ENCODE data around the gene METTL25. TPM values are rescaled to one million over a fixed set of nuclear protein-coding genes. Genes with fewer than 3 reads are reported as not detected.

METTL25 gene
- total RNA-seq, 1 donor from 2014 or later, result 8.9 TPM

GRCh38 chr12:82523996-82524395 lies 165.7 kb downstream of the METTL25 start:
- Mint-ChIP-seq H3K4me3 (ENCODE audit: unreplicated experiment) (no peak overlapping the region), H3K36me3 (ENCODE audit: low read depth) (no peaks in the 10 kb centered on the region), H3K27ac (ENCODE audit: unreplicated experiment) (peak overlapping the region; percentile 24), H3K9me3 (ENCODE audit: low read depth) (no peaks in the 10 kb centered on the region), H3K4me1 (ENCODE audit: low read depth) (no peaks in the 10 kb centered on the region), H3K27me3 (ENCODE audit: low read depth) (peaks cover 15% of the 10 kb centered on the region)
- DNase-seq (ENCODE audit: low spot score), result no peak
- TF ChIP-seq, protein P1, sequence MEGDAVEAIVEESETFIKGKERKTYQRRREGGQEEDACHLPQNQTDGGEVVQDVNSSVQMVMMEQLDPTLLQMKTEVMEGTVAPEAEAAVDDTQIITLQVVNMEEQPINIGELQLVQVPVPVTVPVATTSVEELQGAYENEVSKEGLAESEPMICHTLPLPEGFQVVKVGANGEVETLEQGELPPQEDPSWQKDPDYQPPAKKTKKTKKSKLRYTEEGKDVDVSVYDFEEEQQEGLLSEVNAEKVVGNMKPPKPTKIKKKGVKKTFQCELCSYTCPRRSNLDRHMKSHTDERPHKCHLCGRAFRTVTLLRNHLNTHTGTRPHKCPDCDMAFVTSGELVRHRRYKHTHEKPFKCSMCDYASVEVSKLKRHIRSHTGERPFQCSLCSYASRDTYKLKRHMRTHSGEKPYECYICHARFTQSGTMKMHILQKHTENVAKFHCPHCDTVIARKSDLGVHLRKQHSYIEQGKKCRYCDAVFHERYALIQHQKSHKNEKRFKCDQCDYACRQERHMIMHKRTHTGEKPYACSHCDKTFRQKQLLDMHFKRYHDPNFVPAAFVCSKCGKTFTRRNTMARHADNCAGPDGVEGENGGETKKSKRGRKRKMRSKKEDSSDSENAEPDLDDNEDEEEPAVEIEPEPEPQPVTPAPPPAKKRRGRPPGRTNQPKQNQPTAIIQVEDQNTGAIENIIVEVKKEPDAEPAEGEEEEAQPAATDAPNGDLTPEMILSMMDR (IDR thresholded peaks at IDR 0.05), result no peak

DNA sequence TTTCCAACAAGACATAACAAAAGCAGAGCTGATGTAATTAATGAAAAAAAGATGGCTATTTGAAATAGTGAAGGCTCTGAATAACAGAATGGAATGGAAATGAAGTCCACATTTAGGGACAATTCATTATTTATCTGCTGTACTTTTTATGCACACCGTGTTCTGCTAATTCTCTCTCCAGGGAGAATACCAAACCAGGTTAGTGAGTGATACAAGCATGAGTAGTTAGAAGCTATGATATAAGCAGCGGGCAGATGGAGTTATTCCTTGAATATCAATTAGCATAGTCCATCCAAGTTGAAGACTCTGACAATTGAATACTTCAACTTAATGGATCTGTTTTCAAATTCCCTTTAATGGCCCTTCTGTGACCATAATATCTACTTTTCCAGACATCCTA lies 166.3 kb downstream of the METTL25 start:
- Mint-ChIP-seq H3K4me1 (ENCODE audit: low read depth) (no peaks in the 10 kb centered on the region), H3K4me3 (ENCODE audit: unreplicated experiment) (no peak overlapping the region), H3K27me3 (ENCODE audit: low read depth) (peaks cover 16% of the 10 kb centered on the region), H3K9me3 (ENCODE audit: low read depth) (no peaks in the 10 kb centered on the region), H3K36me3 (ENCODE audit: low read depth) (no peaks in the 10 kb centered on the region), H3K27ac (ENCODE audit: unreplicated experiment) (no peak overlapping the region)
- TF ChIP-seq, protein P1 (IDR thresholded peaks at IDR 0.05), result no peak
- no peak for DNase-seq (ENCODE audit: low spot score)

DNA sequence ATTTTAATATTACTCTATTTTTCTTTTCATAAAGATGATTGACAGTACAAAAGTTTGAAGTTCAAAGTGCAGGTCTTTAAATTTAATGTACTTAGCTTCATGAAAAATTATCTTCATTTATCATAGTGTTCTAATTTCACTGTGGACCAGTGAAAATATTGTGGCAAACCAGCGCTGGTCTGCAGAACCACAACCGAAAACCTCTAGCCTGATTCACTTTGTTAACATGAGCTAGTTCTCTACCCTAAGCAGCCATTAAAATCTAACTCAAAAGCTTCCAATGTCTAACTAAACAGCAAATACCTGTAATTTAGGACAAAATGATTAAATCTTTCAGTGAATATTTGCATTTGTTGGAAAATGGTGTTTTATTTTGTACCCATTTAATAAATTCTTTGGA lies 167.3 kb downstream of the METTL25 start:
- H3K4me1 Mint-ChIP-seq (ENCODE audit: low read depth), result no peaks in the 10 kb centered on the region
- TF ChIP-seq, protein P1 (IDR thresholded peaks at IDR 0.05), result no peak
- H3K27me3 Mint-ChIP-seq (ENCODE audit: low read depth), result peaks cover 24% of the 10 kb centered on the region
- H3K4me3 Mint-ChIP-seq (ENCODE audit: unreplicated experiment), result no peak overlapping the region
- DNase-seq (ENCODE audit: low spot score), result no peak
- no peaks in the 10 kb centered on the region for H3K36me3 Mint-ChIP-seq (ENCODE audit: low read depth)
- no peaks in the 10 kb centered on the region for H3K9me3 Mint-ChIP-seq (ENCODE audit: low read depth)
- no peak overlapping the region for H3K27ac Mint-ChIP-seq (ENCODE audit: unreplicated experiment)

DNA sequence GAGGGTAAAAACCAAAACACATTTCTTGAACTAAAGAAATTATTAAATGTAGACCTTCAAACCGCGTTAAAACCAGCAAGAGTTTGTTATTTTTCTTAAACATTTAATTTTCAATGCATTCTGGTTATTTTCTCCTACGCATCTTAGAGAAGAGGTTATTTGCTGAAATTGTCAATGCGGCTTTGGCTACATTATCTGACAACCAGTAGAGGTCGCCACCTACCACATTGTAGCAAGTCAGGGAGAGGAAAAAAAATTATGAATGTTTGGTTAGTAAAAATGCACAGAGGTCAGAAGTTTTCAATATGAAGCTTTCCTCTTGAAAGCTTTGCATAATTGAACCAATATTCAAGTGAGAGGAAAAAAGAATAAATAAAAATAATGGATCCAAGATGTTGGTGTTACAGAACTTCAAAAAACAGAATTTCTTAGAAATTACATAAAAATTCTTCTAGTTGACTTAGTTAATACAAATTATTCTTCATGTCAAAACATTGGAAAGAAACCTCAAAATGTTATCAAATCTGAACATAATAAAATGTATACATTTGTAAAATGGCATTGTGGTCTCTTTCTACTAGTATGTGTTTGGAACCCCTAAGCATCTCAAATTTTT lies 168.9 kb downstream of the METTL25 start:
- H3K27ac Mint-ChIP-seq (ENCODE audit: unreplicated experiment), result no peak overlapping the region
- no peaks in the 10 kb centered on the region for H3K36me3 Mint-ChIP-seq (ENCODE audit: low read depth)
- no peaks in the 10 kb centered on the region for H3K9me3 Mint-ChIP-seq (ENCODE audit: low read depth)
- DNase-seq (ENCODE audit: low spot score), result no peak
- H3K4me3 Mint-ChIP-seq (ENCODE audit: unreplicated experiment), result no peak overlapping the region
- peaks cover 25% of the 10 kb centered on the region for H3K27me3 Mint-ChIP-seq (ENCODE audit: low read depth)
- H3K4me1 Mint-ChIP-seq (ENCODE audit: low read depth), result no peaks in the 10 kb centered on the region
- TF ChIP-seq, protein P1 (IDR thresholded peaks at IDR 0.05), result peak; percentile 99

Other genes with a start within 250 kb of the METTL25 start
- gene CCDC59, start 142 bp upstream of the METTL25 start, total RNA-seq, result 27.7 to 30.8 TPM (median 27.9 TPM) in 3 replicates

Data from chondrocyte (in vitro differentiated cells).